ENCODE results near the gene PRRC2B. TPM values are rescaled to one million over a fixed set of nuclear protein-coding genes. Genes with fewer than 3 reads are reported as not detected.
"Not testable (repeated sequence)": the region's sequence is repeated elsewhere in the genome, so short reads cannot be mapped to it uniquely, and the experiment has no call there.

Gene PRRC2B
- total RNA-seq, 2 donors from 2014 or later: 110 to 114 TPM

DNA sequence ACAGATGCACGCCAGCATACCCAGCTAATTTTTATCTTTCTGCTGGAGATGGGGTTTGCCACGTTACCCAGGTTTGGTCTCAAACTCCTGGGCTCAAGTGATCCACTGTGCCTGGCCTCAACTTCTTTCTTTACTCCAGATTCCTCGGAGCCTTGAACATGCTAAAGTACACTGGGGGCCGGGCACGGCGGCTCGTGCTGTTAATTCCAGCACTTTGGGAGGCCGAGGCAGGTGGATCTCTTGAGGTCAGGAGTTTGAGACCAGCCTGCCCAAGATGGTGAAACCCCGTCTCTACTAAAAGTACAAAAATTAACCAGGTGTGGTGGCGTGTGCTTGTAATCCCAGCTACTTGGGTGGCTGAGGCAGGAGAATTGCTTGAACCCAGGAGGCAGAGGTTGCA, 61.8 kb downstream of the PRRC2B start:
- intact Hi-C loops (cut with DNase I, micrococcal nuclease); ATAC-seq; DNase-seq: not testable (repeated sequence)

DNA sequence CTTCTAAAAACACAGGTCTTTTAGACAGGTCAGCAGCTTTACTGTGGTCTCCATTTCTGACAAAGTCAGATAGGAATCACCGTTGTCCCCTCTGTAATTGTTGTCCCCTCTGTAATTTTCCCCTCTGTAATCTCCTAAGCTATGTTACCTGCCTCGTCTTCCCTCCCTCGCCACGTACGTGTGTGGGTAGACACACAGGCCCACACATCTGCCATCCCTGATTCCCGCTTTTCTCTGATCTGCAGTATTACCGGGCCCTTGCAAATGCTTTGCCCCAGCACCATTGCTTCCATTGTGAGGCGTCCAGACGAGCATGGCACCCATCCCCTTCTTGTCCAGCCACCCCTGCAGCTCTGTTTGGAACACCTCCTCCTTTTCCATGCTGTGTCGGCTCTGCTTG, 63.9 kb downstream of the PRRC2B start:
- intact Hi-C loops (cut with DNase I, micrococcal nuclease): no loop called here
- DNase-seq: no peak
- no peak for ATAC-seq

DNA sequence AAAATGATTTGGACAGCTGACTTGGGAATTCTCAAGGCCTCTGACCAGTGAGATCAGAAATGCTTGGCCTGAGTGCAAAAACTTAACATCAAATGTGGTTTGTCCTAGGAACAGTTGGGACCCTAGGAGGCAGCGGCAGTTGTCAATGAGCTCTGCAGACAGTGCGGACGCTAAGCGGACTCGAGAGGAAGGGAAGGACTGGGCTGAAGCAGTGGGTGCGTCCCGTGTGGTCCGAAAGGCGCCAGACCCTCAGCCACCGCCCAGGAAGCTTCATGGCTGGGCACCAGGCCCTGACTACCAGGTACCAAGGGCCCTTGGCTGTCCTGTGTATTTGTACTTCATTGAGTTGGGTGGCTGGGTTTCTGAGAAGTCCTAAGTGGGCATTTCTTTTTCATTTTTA, 65.2 kb downstream of the PRRC2B start:
- DNase-seq (no peak), ATAC-seq (no peak)
- intact Hi-C loops (cut with DNase I, micrococcal nuclease): no loop called here

- ATAC-seq (no peak), DNase-seq (no peak)
- intact Hi-C loops (cut with DNase I, micrococcal nuclease): no loop called here
Observed at GRCh38 chr9:131461166-131461565, 67.3 kb downstream of the PRRC2B start.

DNA sequence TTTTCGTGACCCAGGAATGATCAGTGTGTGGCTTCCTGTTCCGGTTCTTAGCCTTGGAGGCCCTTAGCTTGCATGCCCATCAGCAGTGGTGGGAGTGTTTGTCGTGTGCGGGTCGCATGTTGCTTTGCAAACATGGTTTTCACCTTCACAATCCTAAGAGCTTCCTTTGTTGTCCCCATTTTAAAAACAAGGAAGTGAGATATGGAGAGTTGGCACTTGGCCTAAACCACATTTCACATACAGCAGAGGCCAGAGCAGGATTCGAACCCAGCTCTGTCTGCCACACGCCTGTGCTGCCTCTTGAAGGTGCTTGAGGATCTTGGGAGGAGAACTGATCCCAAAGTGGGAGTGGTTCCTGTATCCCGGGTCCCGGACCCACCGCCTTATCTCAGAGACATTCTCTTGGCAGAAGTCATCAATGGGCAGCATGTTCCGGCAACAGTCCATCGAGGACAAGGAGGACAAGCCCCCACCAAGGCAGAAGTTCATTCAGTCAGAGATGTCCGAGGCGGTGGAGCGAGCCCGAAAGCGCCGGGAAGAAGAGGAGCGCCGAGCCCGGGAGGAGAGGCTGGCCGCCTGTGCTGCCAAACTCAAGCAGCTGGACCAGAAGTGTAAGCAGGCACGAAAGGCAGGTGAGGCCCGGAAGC, 70.6 kb downstream of the PRRC2B start:
- ATAC-seq (no peak), DNase-seq (no peak)
- intact Hi-C loops (cut with DNase I, micrococcal nuclease): no loop called here

- no peak for ATAC-seq
- DNase-seq: no peak
- intact Hi-C loops (cut with DNase I, micrococcal nuclease): no loop called here
Observed at GRCh38 chr9:131465401-131465800, 71.5 kb downstream of the PRRC2B start.

- intact Hi-C loops (cut with DNase I, micrococcal nuclease): no loop called here
- DNase-seq (no peak), ATAC-seq (no peak)
Observed at GRCh38 chr9:131467214-131467935, 73.5 kb downstream of the PRRC2B start.

DNA sequence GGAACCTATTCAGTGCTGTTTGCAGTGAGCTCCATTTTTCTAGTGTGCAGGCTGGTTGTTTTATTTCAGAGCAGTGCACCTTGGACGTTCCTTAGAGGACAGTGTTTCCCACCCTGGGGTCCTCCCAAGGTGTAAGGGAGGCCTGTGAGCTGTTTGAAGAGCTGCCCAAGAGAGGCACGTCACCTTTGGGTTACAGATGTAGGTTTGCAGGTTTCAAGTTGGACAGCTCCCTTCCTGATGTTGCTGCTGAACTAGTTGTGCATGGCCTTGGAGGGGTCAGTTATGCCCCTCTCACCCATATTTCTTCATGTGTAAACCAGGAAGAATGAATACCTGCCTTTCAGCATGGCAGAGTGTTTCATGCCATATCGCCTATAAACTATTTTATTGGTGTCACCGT, 74.1 kb downstream of the PRRC2B start:
- intact Hi-C loops (cut with DNase I, micrococcal nuclease): no loop called here
- no peak for ATAC-seq
- no peak for DNase-seq

DNA sequence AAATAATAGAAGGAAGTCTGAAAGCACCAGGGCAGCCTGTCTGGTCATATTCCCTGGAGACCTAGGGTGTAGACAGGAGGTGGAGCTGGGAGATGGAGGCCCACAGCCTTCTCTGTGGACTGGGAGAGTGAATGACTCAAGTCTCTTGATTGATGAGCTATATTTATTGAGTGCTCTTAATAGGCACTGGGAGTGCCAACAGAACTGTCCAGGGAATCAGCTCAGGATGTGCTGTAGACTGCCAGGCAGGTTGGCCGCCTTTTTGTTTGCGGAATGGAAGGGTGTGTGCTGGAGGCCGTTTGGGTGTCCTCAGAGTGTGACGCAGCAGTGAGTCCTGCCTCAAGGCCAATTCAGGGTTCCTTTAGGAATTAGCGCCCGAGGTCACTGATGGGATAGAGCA, 75.5 kb downstream of the PRRC2B start:
- DNase-seq (no peak), ATAC-seq (no peak)
- intact Hi-C loops (cut with DNase I, micrococcal nuclease): no loop called here

GRCh38 chr9:131469951-131470350, 76.1 kb downstream of the PRRC2B start:
- intact Hi-C loops (cut with DNase I, micrococcal nuclease): loop anchor here in 1 of 2 donors (10.0 kb wide), 1 partner anchor 105 kb away; no protein-coding TSS in a partner anchor
- ATAC-seq (no peak), DNase-seq (no peak)

DNA sequence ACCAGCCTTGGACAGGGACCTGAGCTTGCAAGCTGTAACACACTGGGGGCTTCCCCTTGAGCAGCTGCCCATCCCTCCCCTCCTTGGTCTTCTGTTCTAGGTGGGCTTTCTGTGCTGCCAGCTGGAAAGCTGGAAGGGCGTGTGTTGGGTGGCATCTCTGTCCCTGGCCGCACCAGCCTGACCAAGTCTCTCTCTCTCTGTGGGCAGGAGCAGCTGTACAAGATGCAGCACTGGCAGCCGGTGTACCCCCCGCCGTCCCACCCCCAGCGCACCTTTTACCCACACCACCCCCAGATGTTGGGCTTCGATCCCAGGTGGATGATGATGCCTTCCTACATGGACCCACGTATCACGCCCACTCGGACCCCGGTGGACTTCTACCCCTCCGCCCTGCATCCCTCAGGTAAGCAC, 76.7 kb downstream of the PRRC2B start:
- DNase-seq: no peak
- ATAC-seq: no peak
- intact Hi-C loops (cut with DNase I, micrococcal nuclease): loop anchor here in 1 of 2 donors (10.0 kb wide), 1 partner anchor 106 kb away; no protein-coding TSS in a partner anchor

DNA sequence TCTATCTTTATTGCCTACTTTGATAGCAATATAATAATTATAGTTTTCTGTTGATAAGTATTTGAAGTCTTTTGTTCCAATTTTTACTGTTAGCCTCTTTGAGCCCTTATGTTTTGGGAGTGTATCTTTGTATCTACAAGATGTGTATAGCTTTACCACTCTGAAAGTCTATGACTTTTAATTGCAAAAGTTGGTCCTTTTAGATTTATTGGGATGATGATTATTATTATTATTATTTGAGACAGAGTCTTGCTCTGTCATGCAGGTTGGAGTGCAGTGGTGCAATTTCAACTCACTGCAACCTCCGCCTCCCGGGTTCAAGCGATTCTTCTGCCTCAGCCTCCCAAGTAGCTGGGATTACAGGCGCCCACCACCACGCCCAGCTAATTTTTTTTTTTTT, 78.2 kb downstream of the PRRC2B start:
- intact Hi-C loops (cut with DNase I, micrococcal nuclease): loop anchor here in 1 of 2 donors (10.0 kb wide), 1 partner anchor 107 kb away; no protein-coding TSS in a partner anchor
- not testable (repeated sequence) for DNase-seq, ATAC-seq

GRCh38 chr9:131473198-131473885, 79.5 kb downstream of the PRRC2B start:
- intact Hi-C loops (cut with DNase I, micrococcal nuclease): loop anchor here in 1 of 2 donors (10.0 kb wide), 1 partner anchor 109 kb away; no protein-coding TSS in a partner anchor
- ATAC-seq (no peak), DNase-seq (no peak)

GRCh38 chr9:131473891-131474290, 80.0 kb downstream of the PRRC2B start:
- intact Hi-C loops (cut with DNase I, micrococcal nuclease): loop anchor here in 1 of 2 donors (10.0 kb wide), 1 partner anchor 109 kb away; no protein-coding TSS in a partner anchor
- no peak for ATAC-seq
- no peak for DNase-seq

DNA sequence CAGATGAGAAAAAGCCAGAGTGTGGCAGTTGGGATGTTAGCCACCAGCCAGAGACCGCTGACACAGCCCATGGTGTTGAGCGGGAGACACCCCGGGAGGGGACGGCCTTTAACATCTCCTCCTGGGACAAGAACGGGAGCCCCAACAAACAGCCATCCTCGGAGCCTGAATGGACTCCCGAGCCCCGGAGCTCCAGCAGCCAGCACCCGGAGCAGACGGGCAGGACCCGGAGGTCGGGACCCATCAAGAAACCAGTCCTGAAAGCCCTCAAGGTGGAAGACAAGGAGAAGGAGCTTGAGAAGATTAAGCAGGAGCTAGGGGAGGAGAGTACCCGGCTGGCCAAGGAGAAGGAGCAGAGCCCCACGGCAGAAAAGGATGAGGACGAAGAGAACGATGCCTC, 80.8 kb downstream of the PRRC2B start:
- intact Hi-C loops (cut with DNase I, micrococcal nuclease): loop anchor here in 1 of 2 donors (10.0 kb wide), 1 partner anchor 110 kb away; no protein-coding TSS in a partner anchor
- no peak for DNase-seq
- no peak for ATAC-seq

DNA sequence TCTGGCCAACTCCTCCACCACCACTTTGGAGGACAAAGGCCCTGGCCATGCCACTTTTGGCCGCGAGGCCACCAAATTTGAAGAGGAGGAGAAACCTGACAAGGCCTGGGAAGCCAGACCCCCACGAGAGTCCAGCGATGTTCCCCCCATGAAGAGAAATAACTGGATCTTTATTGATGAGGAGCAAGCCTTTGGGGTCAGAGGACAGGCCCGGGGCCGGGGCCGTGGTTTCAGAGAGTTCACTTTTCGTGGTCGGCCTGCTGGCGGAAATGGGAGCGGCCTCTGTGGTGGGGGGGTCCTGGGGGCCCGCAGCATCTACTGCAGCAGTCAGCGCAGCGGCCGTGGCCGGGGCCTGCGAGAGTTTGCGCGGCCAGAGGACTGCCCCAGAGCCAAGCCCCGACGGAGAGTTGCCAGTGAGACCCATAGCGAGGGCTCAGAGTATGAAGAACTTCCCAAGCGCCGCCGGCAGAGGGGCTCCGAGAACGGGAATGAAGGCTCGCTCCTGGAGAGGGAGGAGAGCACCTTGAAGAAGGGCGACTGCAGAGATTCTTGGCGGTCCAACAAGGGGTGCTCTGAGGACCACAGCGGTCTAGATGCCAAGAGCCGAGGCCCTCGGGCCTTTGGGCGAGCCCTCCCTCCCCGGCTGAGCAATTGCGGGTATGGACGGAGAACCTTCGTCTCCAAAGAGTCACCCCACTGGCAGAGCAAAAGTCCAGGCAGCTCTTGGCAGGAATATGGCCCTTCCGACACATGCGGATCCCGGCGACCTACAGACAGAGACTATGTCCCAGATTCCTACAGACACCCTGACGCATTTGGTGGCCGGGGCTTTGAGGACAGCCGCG, 81.4 kb downstream of the PRRC2B start:
- ATAC-seq: peak; percentile 13
- no peak for DNase-seq
- intact Hi-C loops (cut with DNase I, micrococcal nuclease): loop anchor here in 1 of 2 donors (10.0 kb wide), 1 partner anchor 111 kb away; no protein-coding TSS in a partner anchor

- ATAC-seq: peak; percentile 38
- intact Hi-C loops (cut with DNase I, micrococcal nuclease): loop anchor here in 1 of 2 donors (10.0 kb wide), 1 partner anchor 111 kb away; no protein-coding TSS in a partner anchor
- peak in 1 of 2 donors; percentile 23 for DNase-seq
Observed at GRCh38 chr9:131475956-131476776, 82.3 kb downstream of the PRRC2B start.

Data from left colon (tissue), 2 donors.